D721Med (cell line): Measurements from ENCODE around the gene ACSL1.

Experiments
- DNase-seq: peaks from one replicate; pipeline ENCODE4 v3.0.0; 2011; ENCODE audit warnings: low spot score; ENCODE audit not compliant: insufficient read length
- FAIRE-seq: peaks from 2 replicates; lab custom pipeline; 2011; peaks lifted over from hg19 to GRCh38; lab: Jason Lieb, UNC
- CTCF ChIP-seq: IDR thresholded peaks from 2 replicates; pipeline ENCODE4 v1.5.1; 2012; ENCODE audit warnings: mild to moderate bottlenecking, control low read depth; ENCODE audit not compliant: insufficient read depth; ENCODE audit errors: missing control alignments

The ACSL1 gene

GRCh38 chr4:184798504-184798903, 27.3 kb downstream of the ACSL1 start:
- DNase-seq (no peak), FAIRE-seq (no peak)
- no peak for TF ChIP-seq CTCF

GRCh38 chr4:184796906-184797305, 28.9 kb downstream of the ACSL1 start:
- no peak for TF ChIP-seq CTCF
- FAIRE-seq (no peak), DNase-seq (no peak)

GRCh38 chr4:184795214-184795844, 30.4 kb downstream of the ACSL1 start:
- TF ChIP-seq CTCF = no peak
- FAIRE-seq (no peak), DNase-seq (no peak)

GRCh38 chr4:184794470-184794869, 31.3 kb downstream of the ACSL1 start:
- DNase-seq (no peak), FAIRE-seq (no peak)
- TF ChIP-seq CTCF = no peak

DNA sequence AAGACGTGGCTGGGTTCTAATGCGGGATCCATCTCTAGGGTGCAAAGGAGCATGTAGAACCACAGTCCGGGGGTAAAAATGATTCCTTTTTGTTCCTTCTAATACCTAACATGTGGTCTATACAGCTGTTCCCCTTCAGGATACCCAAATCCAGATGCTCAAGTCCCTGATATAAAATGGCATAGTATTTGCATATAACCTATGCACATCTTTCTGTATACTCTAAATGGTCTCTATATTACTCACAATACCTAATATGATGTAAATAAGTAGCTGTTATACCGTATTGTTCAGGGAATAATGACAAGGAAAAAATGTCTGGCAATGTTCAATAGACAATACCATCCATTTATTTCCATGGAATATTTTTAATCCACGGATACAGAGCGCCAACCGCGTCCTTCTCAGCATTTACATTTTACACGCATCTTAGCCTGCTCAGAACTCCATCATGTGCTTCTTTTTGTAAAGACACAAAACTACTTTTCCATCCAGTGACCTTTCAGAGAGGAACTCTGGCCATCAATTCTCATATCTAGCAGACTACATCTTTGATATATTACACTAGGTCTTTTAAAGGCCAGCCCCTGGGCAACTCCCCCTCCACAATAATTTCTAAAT, 31.9 kb downstream of the ACSL1 start:
- TF ChIP-seq CTCF = no peak
- no peak for DNase-seq
- FAIRE-seq = no peak

DNA sequence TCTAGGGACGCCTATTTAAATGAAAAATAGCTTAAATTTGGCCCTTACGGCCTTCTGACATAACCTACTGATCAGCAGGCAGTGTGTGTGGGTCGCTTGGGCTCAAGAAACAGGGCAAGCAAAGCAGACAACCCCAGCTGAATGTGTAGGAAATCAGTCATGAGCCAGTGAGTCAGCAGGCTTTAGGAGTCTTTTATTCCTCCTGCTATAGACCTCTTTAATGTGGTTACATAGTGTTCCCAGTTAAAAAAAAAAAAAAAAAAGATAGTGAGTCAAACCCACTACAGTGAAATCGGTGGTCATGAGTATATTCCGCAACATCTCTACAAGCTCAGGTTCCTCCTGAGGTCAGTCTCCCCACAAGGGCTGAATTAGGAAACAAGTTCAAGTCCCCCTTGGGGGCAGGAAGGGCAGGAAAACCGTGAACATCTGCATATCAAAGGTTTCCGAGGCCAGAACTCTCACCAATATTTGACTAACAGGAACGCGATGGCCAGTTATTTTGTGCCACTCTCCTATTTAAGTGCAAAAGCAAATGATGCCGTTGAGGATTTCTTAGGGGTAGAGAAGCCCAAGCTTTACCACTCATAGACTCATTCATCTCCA, 32.7 kb downstream of the ACSL1 start:
- no peak for TF ChIP-seq CTCF
- FAIRE-seq (no peak), DNase-seq (no peak)

GRCh38 chr4:184792334-184792733, 33.4 kb downstream of the ACSL1 start:
- no peak for TF ChIP-seq CTCF
- FAIRE-seq (no peak), DNase-seq (no peak)
